ENCODE data around the gene SLC7A7. TPM values are rescaled to one million over a fixed set of nuclear protein-coding genes. Genes with fewer than 3 reads are reported as not detected.
A peak's percentile ranks its signal among the peaks of the same experiment; 100 is the strongest.
"Not testable (repeated sequence)": the region's sequence is repeated elsewhere in the genome, so short reads cannot be mapped to it uniquely, and the experiment has no call there.

SLC7A7 gene
- total RNA-seq, 2 experiments from 2014 or later = 0.23 TPM; not detected in 1

GRCh38 chr14:22780105-22780679 is 35.0 kb downstream of the SLC7A7 start:
- Mint-ChIP-seq H3K4me1 (ENCODE audit: low read depth) (no peaks in the 10 kb centered on the region), H3K36me3 (ENCODE audit: low read depth) (peaks cover 8% of the 10 kb centered on the region), H3K27ac (no peak overlapping the region), H3K4me3 (no peak overlapping the region), H3K27me3 (ENCODE audit: low read depth) (no peaks in the 10 kb centered on the region), H3K9me3 (ENCODE audit: insufficient read depth) (no peaks in the 10 kb centered on the region)
- ATAC-seq (no peak), DNase-seq (no peak)
- POLR2A ChIA-PET = interaction anchor here (0.6 kb wide), 2 partner anchors 41 to 287 kb away, joined by 3 to 4 read pairs; no protein-coding TSS in a partner anchor
- CTCF ChIA-PET = interaction anchor here (0.7 kb wide), 1 partner anchor 10 kb away, joined by 4 read pairs; no protein-coding TSS in a partner anchor

GRCh38 chr14:22778084-22778483 is 37.2 kb downstream of the SLC7A7 start:
- DNase-seq = no peak
- H3K4me1 Mint-ChIP-seq (ENCODE audit: low read depth) = no peaks in the 10 kb centered on the region
- H3K4me3 Mint-ChIP-seq = no peak overlapping the region
- CTCF ChIA-PET = interaction anchor here (1.5 to 2.0 kb wide), 2 partner anchors 10 to 75 kb away, joined by 4 to 5 read pairs; no protein-coding TSS in a partner anchor
- peaks cover 21% of the 10 kb centered on the region for H3K36me3 Mint-ChIP-seq (ENCODE audit: low read depth)
- POLR2A ChIA-PET = interaction anchor here (0.8 kb wide), 1 partner anchor 10 kb away, joined by 3 read pairs; no protein-coding TSS in a partner anchor
- no peaks in the 10 kb centered on the region for H3K27me3 Mint-ChIP-seq (ENCODE audit: low read depth)
- no peak for ATAC-seq
- no peaks in the 10 kb centered on the region for H3K9me3 Mint-ChIP-seq (ENCODE audit: insufficient read depth)
- H3K27ac Mint-ChIP-seq = no peak overlapping the region

- POLR2A ChIA-PET; H3K4me3 Mint-ChIP-seq; DNase-seq; H3K27me3 Mint-ChIP-seq (ENCODE audit: low read depth); H3K4me1 Mint-ChIP-seq (ENCODE audit: low read depth); ATAC-seq; H3K9me3 Mint-ChIP-seq (ENCODE audit: insufficient read depth); H3K27ac Mint-ChIP-seq: not testable (repeated sequence)
- CTCF ChIA-PET = interaction anchor here (1.5 kb wide), 1 partner anchor 9 kb away, joined by 4 read pairs; no protein-coding TSS in a partner anchor
- peaks cover 25% of the 10 kb centered on the region for H3K36me3 Mint-ChIP-seq (ENCODE audit: low read depth)
Measured at GRCh38 chr14:22776849-22777248, 38.4 kb downstream of the SLC7A7 start.

GRCh38 chr14:22776215-22776614 is 39.0 kb downstream of the SLC7A7 start:
- Mint-ChIP-seq H3K4me3 (no peak overlapping the region), H3K27me3 (ENCODE audit: low read depth) (no peaks in the 10 kb centered on the region), H3K27ac (no peak overlapping the region), H3K36me3 (ENCODE audit: low read depth) (peaks cover 31% of the 10 kb centered on the region), H3K4me1 (ENCODE audit: low read depth) (no peaks in the 10 kb centered on the region), H3K9me3 (ENCODE audit: insufficient read depth) (no peaks in the 10 kb centered on the region)
- ChIA-PET POLR2A (interaction anchor here (1.0 kb wide), 1 partner anchor 10 kb away, joined by 4 read pairs; the partner anchor contains the start of gene OXA1L), CTCF (no interaction called here)
- no peak for ATAC-seq
- DNase-seq = no peak

GRCh38 chr14:22774011-22774706 is 41.1 kb downstream of the SLC7A7 start:
- H3K27ac Mint-ChIP-seq = no peak overlapping the region
- no peaks in the 10 kb centered on the region for H3K9me3 Mint-ChIP-seq (ENCODE audit: insufficient read depth)
- no peak overlapping the region for H3K4me3 Mint-ChIP-seq
- H3K36me3 Mint-ChIP-seq (ENCODE audit: low read depth) = peaks cover 51% of the 10 kb centered on the region
- H3K27me3 Mint-ChIP-seq (ENCODE audit: low read depth) = no peaks in the 10 kb centered on the region
- DNase-seq = no peak
- no peak for ATAC-seq
- peaks cover 2% of the 10 kb centered on the region for H3K4me1 Mint-ChIP-seq (ENCODE audit: low read depth)
- POLR2A ChIA-PET = interaction anchor here (0.9 kb wide), 1 partner anchor 8 kb away, joined by 3 read pairs; the partner anchor contains the start of gene OXA1L
- CTCF ChIA-PET = interaction anchor here (0.8 to 1.4 kb wide), 3 partner anchors 13 to 204 kb away, joined by 3 to 4 read pairs (median 3); no protein-coding TSS in a partner anchor

- CTCF ChIA-PET = interaction anchor here (1.2 to 1.4 kb wide), 2 partner anchors 13 to 80 kb away, joined by 3 to 4 read pairs; no protein-coding TSS in a partner anchor
- H3K36me3 Mint-ChIP-seq (ENCODE audit: low read depth) = peaks cover 56% of the 10 kb centered on the region
- no peak overlapping the region for H3K27ac Mint-ChIP-seq
- no peaks in the 10 kb centered on the region for H3K9me3 Mint-ChIP-seq (ENCODE audit: insufficient read depth)
- POLR2A ChIA-PET = no interaction called here
- peaks cover 7% of the 10 kb centered on the region for H3K4me1 Mint-ChIP-seq (ENCODE audit: low read depth)
- ATAC-seq (no peak), DNase-seq (no peak)
- no peak overlapping the region for H3K4me3 Mint-ChIP-seq
- no peaks in the 10 kb centered on the region for H3K27me3 Mint-ChIP-seq (ENCODE audit: low read depth)
Measured at GRCh38 chr14:22773162-22774010, 41.8 kb downstream of the SLC7A7 start.

- ATAC-seq = no peak
- ChIA-PET CTCF (interaction anchor here (1.2 kb wide), 1 partner anchor 12 kb away, joined by 3 read pairs; no protein-coding TSS in a partner anchor), POLR2A (no interaction called here)
- H3K4me1 Mint-ChIP-seq (ENCODE audit: low read depth) = peaks cover 13% of the 10 kb centered on the region
- peaks cover 63% of the 10 kb centered on the region for H3K36me3 Mint-ChIP-seq (ENCODE audit: low read depth)
- no peak overlapping the region for H3K27ac Mint-ChIP-seq
- no peak overlapping the region for H3K4me3 Mint-ChIP-seq
- no peaks in the 10 kb centered on the region for H3K27me3 Mint-ChIP-seq (ENCODE audit: low read depth)
- DNase-seq = no peak
- H3K9me3 Mint-ChIP-seq (ENCODE audit: insufficient read depth) = no peaks in the 10 kb centered on the region
Measured at GRCh38 chr14:22772725-22773124, 42.5 kb downstream of the SLC7A7 start.

GRCh38 chr14:22770481-22771187 is 44.6 kb downstream of the SLC7A7 start:
- no peak overlapping the region for H3K27ac Mint-ChIP-seq
- no peak for ATAC-seq
- H3K4me1 Mint-ChIP-seq (ENCODE audit: low read depth) = peaks cover 26% of the 10 kb centered on the region
- CTCF ChIA-PET = no interaction called here
- H3K9me3 Mint-ChIP-seq (ENCODE audit: insufficient read depth) = no peaks in the 10 kb centered on the region
- POLR2A ChIA-PET = interaction anchor here (0.7 kb wide), 1 partner anchor 172 kb away, joined by 3 read pairs; no protein-coding TSS in a partner anchor
- H3K27me3 Mint-ChIP-seq (ENCODE audit: low read depth) = no peaks in the 10 kb centered on the region
- peaks cover 69% of the 10 kb centered on the region for H3K36me3 Mint-ChIP-seq (ENCODE audit: low read depth)
- no peak overlapping the region for H3K4me3 Mint-ChIP-seq
- DNase-seq = no peak

GRCh38 chr14:22769369-22769768 is 45.9 kb downstream of the SLC7A7 start:
- ChIA-PET POLR2A (no interaction called here), CTCF (interaction anchor here (0.6 kb wide), 1 partner anchor 199 kb away, joined by 3 read pairs; no protein-coding TSS in a partner anchor)
- DNase-seq = no peak
- Mint-ChIP-seq H3K4me3 (no peak overlapping the region), H3K27ac (no peak overlapping the region), H3K36me3 (ENCODE audit: low read depth) (peaks cover 61% of the 10 kb centered on the region), H3K9me3 (ENCODE audit: insufficient read depth) (no peaks in the 10 kb centered on the region), H3K27me3 (ENCODE audit: low read depth) (no peaks in the 10 kb centered on the region), H3K4me1 (ENCODE audit: low read depth) (peaks cover 33% of the 10 kb centered on the region)
- no peak for ATAC-seq

GRCh38 chr14:22768947-22769346 is 46.3 kb downstream of the SLC7A7 start:
- DNase-seq = no peak
- no peak for ATAC-seq
- no peak overlapping the region for H3K4me3 Mint-ChIP-seq
- peaks cover 33% of the 10 kb centered on the region for H3K4me1 Mint-ChIP-seq (ENCODE audit: low read depth)
- POLR2A ChIA-PET = no interaction called here
- H3K9me3 Mint-ChIP-seq (ENCODE audit: insufficient read depth) = no peaks in the 10 kb centered on the region
- H3K27me3 Mint-ChIP-seq (ENCODE audit: low read depth) = no peaks in the 10 kb centered on the region
- H3K36me3 Mint-ChIP-seq (ENCODE audit: low read depth) = peaks cover 60% of the 10 kb centered on the region
- CTCF ChIA-PET = interaction anchor here (0.6 kb wide), 1 partner anchor 199 kb away, joined by 3 read pairs; no protein-coding TSS in a partner anchor
- H3K27ac Mint-ChIP-seq = no peak overlapping the region

- DNase-seq = no peak
- peaks cover under 1% of the 10 kb centered on the region for H3K9me3 Mint-ChIP-seq (ENCODE audit: insufficient read depth)
- CTCF ChIA-PET = interaction anchor here (1.0 to 3.0 kb wide), 7 partner anchors 10 to 211 kb away, joined by 4 to 28 read pairs (median 7); no protein-coding TSS in a partner anchor
- H3K36me3 Mint-ChIP-seq (ENCODE audit: low read depth) = peaks cover 56% of the 10 kb centered on the region
- POLR2A ChIA-PET = interaction anchor here (1.0 to 2.2 kb wide), 7 partner anchors 9 to 553 kb away, joined by 3 to 11 read pairs (median 4); partner anchors contain the start of genes LRP10 and PABPN1
- H3K4me3 Mint-ChIP-seq = peak overlapping the region; percentile 93
- ATAC-seq = no peak
- H3K27ac Mint-ChIP-seq = peak overlapping the region; percentile 97
- peaks cover 33% of the 10 kb centered on the region for H3K4me1 Mint-ChIP-seq (ENCODE audit: low read depth)
- H3K27me3 Mint-ChIP-seq (ENCODE audit: low read depth) = no peaks in the 10 kb centered on the region
Measured at GRCh38 chr14:22767323-22767589, 48.0 kb downstream of the SLC7A7 start.
